ENCODE data around the gene C2orf76.
A peak's percentile ranks its signal among the peaks of the same experiment; 100 is the strongest.
"Not testable (repeated sequence)": the region's sequence is repeated elsewhere in the genome, so short reads cannot be mapped to it uniquely, and the experiment has no call there.

The C2orf76 gene

DNA sequence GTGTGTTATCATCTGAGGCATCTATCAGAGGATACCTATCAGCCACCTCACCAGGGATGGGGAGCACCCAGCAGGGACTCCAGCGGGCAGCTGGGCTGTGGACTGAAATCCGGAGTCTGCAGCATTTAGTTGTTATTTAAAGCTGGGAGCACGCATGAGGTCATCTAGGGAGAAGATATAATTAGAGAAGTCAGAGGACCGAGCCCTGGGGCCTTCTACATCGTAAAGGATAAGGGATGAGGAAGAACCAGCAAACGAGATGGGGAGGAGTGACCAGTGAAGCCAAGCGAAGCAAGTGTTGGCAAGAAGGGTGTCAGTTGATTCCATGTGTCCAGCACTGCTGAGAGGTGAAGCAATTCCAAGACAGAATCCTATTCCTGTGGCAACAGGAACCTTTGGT lies 72.7 kb downstream of the C2orf76 start:
- no peak for DNase-seq (ENCODE audit: low read depth)

DNA sequence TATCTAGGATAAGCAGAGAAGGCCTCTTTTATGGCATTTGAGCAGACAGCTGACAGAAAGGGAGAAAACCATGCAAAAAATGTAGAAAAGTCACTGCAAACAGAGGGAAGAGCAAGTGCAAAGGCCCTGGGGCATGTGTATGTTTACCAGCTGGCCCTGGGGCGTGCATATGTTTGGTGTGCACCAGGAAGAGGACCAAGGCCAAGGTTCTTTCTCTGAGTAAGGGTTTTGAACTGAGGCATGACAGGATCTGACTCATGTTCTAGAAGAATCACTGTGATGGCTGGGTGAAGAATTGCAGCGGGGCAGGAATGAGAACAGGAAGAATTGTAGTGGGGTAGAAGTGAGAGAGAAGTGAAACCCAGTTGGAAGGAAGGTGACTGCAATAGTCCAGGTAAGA lies 73.4 kb downstream of the C2orf76 start:
- no peak for DNase-seq (ENCODE audit: low read depth)

DNA sequence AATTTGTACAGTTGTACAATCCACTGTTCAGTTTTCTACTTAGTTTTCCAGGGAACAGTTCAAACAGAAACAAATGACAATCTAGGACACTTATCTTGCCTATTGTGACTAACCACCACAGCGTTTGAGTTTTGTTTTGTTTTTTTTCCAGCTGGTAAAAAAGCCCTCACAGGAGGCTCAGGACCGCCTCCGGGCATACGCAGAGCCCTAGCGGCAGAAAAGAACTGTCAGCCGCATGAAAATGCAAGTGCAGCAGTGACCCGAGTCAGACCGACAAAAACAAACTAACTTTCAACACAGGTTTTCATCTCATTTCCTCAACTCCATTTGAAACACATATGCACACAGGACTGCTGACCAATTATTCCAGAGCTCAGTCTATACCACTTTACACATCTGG lies 74.4 kb downstream of the C2orf76 start:
- no peak for DNase-seq (ENCODE audit: low read depth)

DNA sequence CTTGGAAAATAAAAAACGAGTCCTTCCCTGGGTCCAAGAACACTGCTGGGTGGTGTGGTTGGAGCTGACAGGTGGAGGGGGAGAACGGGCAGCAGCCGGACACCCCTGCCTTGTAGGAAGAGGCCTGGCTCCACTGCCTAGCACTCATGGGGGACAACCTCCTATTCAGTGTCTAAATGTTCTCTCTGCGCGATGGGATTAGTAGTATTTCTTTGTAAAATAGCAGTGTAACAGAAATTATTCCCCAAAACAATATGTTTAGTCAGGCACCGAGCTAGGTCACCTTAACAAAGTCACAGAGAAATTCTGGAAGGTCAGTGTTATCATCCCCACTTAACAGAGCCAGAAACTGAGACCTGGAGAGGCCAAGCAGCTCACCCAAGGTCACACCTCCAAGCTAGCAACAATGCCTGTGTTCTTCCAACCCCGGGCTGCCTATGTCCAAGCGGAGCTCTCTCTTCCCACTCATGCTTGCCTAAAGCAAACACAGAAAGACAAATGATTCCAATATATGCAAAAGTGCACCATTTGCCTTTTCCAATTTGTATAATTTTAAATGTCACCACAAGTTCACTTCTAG lies 75.0 kb downstream of the C2orf76 start:
- DNase-seq (ENCODE audit: low read depth): no peak

DNA sequence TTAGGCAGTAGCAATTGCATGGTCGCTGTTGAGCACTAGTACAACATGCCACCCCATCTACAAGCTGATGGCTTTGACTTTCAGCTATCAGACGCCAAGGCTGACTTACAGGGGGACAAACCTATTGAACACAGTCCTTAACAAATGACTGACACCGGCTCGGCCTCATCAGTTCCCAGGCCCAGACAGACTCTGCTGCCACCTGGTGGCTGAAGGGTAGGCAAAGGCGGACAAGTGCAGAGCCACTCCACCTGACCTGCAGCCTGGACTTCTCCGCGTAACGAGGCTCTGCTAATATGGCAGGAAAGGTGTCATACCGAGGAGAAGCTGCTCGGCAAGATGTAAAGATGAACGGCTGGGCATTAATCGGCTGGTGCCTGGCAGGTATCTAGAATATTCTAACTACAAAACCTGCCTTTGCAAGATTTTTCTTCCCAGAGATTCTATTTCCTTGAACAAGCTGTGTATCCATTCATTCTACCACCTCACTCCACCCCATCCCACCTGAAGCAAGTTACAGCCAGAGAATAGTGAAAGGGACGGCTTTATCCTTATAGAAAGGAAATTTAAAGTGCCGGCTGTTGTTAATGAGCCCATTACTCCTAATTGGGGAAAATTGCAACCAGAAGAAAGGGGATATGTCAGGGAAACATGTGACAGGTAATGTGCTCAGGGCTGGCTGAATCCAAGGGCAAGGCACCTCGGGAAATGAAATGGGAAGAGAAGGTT lies 75.6 kb downstream of the C2orf76 start:
- no peak for DNase-seq (ENCODE audit: low read depth)

DNA sequence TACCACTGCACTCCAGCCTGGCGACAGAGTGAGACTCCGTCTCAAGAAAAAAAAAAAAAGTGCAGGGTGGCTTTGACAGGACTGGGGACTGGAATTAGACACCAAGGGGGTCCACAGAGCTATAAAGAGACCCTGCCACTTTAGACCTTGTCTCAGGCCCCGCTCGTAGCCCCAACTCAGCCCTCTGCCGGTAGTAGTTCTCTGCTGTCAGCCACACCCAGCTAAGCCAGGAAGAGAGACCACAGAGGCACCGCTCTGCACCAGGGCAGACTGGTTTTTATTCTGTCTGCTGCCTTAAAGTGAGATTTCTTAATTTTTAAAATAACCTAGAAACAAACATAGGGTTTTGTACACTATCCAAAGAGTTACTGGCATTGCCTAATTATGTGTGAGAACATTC lies 77.0 kb downstream of the C2orf76 start:
- no peak for DNase-seq (ENCODE audit: low read depth)

DNA sequence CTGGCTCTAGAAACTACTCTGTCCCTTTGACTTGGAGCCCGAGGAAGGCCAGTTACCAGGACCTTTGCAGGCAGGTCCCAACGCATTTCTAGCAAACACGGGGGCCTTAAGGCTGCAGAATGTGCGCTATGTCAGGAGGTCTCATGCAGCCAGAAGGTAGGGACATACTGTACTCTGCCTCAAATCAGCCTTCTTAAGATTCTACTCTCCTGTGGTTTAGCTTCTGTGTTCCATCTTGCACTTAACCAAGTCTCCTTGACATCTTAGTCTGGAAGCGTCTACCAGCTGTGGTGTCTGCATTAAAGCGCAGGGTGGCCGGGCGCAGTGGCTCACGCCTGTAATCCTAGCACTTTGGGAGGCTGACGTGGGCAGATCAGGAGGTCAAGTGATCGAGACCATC lies 77.5 kb downstream of the C2orf76 start:
- no peak for DNase-seq (ENCODE audit: low read depth)

DNA sequence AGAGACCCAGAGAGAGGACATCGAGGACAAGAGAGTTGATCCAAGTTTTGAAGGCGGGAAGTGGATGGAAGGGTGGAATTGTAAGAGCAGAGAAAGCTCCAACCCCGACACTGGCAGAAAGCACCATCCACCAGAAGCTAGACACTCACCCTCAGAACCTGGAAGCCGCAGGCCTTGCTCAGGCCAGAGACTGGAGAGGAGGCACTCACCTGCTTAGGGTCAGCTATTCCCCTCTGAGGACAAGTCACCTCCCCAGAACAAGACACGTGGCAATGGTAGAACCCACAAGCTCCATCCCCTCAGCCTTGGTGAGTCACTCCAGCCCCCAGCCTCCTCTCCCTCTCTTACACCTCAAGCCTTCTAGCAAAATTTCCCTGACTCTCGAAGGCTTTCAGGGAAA lies 78.1 kb downstream of the C2orf76 start:
- DNase-seq (ENCODE audit: low read depth): no peak

DNA sequence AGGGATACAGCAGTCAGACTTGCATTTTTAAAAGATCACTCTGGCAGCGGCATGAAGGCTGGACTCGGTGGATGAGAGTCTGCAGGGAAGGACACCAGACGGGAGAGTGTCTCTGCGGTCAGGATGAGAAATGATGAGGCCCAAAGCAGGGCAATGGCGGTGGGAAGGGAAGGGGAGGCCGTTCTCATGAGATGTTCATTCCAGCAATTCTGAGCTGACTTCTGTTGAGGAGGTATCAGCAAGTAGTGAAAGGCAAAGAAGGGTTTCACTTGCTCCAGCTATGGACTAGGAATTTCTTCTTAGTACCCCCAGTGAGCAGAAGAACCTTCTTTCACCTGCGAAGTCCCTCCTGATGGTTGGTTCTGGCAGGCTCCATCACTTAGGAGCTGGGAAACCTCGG lies 80.0 kb downstream of the C2orf76 start:
- DNase-seq (ENCODE audit: low read depth): no peak

DNA sequence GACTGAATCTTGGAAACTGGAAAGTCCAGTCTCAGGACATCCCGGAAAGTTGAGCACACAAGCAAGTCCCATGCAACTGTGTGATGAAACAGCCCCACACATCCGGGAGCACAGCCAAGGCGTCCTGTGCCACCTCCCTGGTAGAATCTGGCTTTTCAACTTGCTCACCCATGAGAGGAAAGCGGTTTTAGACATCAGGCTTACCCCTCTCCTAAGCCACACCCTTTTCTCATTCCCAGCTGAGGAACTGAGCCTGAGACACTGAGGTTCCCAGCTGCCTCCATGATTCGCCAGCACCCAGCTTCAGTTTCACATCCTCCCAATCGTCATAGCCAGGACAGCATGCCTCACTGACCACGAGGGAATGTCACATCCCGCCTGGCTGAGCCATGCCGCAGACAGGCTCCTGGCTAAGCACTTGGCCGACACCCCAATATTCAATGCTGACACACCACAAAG lies 82.7 kb downstream of the C2orf76 start:
- peak; percentile 34 for DNase-seq (ENCODE audit: low read depth)

DNA sequence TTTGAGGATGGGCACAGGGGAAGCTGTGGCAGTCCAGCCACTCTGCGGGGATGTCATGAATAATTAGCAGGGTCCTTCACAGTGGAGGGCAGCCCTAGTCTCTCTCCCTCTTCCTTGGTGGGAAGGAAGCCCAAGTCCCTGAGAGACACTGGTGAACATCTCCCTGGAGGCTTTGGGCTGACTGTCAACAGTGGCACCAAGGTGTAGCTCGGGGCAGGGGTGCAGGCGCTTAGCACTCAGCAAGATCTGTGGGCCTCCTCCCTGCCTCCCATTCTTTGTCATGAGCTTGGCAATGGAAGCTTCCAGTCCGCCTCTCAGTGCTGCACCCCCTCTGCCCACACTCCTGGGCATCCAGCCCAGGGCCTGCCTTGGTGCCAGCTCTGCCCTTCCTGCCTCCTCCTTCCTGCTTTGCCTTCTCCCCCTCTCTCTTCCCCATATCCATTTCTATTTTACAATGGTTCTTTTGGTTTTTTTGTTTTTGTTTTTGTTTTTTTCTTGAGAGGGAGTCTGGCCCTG lies 83.6 kb downstream of the C2orf76 start:
- no peak for DNase-seq (ENCODE audit: low read depth)

DNA sequence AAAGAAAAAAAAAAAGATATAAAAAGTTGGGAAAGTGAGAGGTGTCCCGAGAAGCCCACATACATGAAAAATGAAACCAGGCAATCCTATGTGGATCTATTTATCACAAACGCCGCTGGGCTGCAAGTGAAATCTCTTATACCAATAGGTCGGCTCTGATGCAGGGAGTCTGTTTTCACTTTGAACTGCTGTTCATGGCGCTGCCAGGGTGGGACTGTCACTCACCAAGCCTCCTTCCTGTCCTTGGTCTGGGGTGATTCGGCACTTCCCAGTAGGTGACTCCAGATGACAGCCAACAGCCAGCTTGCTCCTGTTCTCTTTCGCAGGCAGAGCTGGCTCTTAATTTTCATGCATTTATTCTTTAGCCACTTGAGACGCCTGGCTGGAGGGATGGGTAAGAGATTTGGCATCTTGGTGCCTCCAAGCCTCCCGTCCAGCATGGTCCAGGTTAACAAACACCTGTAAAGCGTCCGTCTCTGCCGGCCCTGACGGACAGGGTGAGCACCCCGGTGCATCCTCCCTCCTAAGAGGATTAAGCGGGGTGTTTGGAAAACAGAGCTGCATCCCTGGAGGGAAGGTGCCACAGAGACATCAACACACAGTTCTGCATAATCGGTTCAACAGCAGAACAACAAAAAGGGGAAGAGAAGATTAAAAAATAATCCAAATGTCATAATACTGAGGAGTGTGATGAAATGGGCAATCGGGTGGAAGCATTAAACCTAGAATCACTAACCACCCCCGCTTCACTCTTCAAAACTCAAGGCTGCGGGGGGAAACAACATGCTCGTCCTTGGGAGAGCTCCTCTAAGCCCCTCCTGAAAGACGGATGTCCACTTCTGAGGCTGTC lies 84.3 kb downstream of the C2orf76 start:
- no peak for DNase-seq (ENCODE audit: low read depth)

DNA sequence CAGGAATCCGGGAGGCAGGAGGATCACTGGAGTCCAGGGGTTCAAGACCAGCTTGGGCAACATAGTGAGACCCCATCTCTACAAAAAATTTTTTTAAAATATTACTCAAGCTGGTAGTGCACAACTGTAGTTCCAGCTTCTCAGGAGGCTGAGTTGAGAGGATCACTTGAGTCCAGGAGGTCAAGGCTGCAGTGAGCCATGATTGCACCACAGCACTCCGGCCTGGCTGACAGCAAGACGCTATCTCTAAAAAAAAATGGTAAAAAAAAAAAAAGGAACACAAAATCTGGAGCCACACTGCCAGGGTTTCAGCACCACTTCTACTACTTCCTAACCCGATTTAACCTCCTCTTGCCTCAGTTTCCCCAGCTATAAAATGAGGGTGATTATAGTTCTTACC lies 86.0 kb downstream of the C2orf76 start:
- no peak for DNase-seq (ENCODE audit: low read depth)

DNA sequence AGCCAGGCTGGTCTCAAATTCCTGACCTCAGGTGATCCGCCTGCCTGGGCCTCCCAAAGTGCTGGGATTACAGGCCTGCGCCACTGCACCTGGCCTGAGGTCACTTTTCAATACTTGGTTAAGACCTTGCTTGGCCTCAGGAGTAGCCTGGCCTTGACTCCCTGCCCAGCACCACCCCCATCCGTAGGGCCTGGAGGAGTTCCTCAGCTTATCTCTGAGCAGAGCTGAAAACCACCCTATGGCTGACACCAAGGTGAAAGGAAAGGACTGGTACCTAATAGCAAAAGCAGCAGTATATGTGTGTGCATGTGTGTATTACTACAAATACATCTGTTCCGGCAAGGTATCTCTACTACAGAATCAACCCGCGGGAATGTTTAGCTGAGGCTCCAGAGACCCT lies 87.0 kb downstream of the C2orf76 start:
- no peak for DNase-seq (ENCODE audit: low read depth)

DNA sequence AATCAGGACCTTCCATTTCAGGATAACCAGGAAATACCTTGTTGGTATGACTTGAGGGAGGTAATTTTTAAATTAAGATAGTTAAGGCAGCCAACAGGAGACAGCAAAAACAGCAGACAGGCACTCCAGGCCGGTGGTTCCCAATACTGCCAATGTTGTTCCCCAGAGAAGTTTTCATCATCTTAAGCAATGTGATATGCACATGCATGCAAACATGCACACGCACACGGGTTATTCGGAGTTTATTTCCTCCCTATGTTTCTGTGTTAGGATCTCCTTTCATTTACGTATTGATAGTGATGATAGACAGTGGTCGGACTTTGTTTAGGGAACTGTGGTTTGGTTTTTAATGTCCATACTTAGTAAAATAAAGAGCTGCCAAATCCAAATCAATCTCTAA lies 87.7 kb downstream of the C2orf76 start:
- DNase-seq (ENCODE audit: low read depth): no peak

DNA sequence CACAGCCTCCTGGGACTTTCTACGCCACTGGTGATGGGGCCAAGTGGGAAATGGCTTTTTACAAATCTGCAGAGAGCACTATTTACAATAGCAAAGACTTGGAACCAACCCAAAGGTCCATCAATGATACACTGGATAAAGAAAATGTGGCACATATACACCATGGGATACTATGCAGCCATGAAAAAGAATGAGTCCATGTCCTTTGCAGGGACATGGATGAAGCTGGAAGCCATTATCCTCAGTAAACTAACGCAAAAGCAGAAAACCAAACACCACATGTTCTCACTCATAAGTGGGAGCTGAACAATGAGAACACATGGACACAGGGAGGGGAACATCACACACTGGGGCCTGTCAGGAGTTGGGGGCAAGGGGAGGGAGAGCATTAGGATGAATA lies 88.2 kb downstream of the C2orf76 start:
- DNase-seq (ENCODE audit: low read depth): not testable (repeated sequence)

DNA sequence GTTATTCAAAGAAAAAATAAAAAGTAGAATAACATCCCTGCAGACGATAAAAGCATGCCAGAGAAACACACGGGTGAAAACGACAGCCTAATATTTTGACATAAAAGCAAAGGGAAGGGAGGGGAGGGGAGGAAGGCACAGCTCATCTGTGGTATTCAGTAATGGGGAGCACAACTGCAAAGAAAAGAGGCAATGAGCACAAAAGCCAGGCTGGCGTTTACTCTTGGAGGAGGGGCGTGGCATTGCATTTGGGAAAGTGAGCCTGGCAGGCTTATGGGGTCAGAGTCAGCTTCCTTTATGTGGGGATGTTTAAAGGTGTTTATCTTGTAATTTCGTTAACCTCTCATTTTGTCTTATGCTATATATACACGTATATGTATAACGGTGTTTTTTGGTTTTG lies 89.8 kb downstream of the C2orf76 start:
- DNase-seq (ENCODE audit: low read depth): no peak

DNA sequence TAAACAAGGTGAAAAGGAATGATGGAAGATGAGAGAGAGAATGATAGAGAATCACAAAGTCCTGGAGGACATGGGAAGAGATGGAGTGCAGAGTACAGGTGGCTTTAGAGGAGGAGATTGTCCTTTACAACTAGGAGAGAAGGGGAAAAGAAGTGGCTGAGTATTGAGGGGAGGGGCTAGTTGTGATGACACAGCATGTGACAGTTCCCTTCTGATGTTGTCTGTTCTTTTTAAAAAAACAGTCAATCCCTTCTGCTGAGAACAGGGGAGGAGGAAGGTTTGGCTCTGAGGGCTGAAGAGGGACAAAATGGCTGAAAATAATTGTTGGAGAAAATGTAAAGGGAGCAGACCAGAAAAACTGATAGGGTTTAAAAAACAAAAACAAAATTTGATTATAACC lies 99.0 kb downstream of the C2orf76 start:
- no peak for DNase-seq (ENCODE audit: low read depth)

DNA sequence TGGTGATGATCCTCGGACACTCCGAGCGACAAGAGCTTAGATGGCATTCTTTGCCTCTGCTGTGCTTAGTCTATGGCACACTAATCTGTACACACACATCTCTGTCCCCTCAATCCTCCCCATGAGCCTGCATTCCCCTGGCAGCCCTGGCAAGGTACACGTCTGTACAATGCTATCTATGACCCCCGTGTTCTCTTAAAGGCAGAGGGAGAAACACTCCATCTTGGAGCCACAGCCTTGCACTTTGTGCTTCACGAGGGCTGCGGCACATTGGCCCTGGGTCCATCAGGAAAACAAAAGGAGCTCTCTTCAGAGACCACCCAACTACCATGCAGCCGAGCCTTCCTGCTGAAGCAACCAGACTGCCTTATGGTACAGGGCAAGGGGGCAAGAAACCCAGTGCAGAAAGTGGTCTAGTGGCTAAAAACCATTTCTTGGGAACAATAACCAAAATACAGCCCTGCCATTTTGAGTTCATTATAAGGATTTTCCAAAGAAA lies 100.5 kb downstream of the C2orf76 start:
- no peak for DNase-seq (ENCODE audit: low read depth)

DNA sequence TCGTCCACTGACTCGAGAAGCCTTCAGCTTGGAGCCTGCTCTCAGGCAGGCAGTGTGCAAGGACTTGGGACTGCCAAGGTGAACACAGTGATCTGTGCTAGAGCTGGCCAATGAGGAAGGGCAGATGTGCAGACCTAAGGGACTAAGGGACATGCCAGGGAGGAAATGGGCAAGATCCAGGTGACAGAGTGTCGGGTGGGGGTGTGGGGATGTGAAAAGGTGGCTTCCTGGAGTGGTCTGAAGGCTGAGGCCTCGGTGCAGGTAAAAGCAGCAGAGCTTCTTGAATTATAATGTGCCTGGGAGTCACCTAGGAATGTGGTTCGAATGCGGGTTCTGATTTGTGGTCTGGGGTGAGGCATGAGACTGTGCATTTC lies 101.0 kb downstream of the C2orf76 start:
- no peak for DNase-seq (ENCODE audit: low read depth)

DNA sequence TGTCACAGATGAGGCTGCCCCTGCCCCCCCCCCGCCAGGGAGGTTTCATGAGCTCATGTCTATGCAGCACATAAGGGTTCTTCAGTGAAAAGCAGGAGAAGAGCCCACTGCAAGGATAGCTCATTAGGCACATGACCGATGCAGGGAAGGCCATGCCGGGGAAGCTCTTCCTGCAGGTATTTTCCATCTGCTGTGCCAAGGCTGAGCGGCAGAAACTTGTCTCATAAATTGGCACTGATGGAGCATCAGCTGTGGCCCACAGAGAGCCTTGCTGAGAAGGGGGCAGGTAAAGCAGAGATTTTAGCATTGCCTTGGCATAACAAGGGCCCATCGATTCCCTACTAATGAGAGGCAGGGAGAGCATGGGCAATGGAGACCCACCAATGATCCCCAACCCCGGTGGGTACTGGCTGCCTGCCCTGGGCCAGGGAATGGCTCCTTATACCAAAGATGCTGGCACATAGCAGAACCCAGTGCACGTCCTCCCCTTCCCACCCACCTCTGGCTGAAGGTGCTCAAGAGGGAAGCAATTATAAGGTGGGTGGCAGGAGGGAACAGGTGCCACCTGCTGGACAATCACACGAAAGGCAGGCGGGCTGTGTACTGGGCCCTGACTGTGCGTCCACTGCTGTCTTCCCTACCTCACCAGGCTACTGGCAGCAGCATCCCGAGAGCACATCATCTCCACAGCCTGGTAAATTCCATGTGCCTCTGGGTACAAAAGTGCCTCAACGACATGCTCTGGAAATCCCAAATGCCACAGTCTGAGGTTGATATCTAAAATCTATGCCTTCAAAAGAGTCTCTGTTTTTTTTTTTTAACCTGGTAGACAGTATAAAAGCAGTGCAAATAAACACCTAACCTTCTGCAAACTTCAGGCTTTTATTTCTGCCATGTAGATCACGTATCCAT lies 101.6 kb downstream of the C2orf76 start:
- no peak for DNase-seq (ENCODE audit: low read depth)

DNA sequence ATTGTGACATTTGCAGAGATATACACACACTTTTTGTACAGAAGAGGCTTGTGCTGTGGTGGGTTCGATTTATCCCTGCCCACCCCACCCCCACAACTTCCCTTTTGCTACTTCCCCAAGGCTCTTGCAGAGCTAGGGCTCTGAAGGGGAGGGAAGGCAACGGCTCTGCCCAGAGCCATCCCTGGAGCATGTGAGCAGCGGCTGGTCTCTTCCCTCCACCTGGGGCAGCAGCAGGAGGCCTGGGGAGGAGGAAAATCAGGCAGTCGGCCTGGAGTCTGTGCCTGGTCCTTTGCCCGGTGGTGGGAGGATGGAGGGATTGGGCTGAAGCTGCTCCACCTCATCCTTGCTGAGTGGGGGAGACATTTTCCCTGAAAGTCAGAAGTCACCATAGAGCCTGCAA lies 103.0 kb downstream of the C2orf76 start:
- DNase-seq (ENCODE audit: low read depth): no peak

Measured in fibroblast of the conjunctiva (primary cell).